GM18526 (cell line): ENCODE measurements around the gene MTMR2.
A peak's percentile ranks its signal among the peaks of the same experiment; 100 is the strongest.

Source experiments
- POLR2A ChIP-seq: IDR thresholded peaks from 3 replicates; pipeline ENCODE4 v1.6.1; 2011; ENCODE audit not compliant: insufficient read length; ENCODE audit errors: extremely low read depth

Gene MTMR2

DNA sequence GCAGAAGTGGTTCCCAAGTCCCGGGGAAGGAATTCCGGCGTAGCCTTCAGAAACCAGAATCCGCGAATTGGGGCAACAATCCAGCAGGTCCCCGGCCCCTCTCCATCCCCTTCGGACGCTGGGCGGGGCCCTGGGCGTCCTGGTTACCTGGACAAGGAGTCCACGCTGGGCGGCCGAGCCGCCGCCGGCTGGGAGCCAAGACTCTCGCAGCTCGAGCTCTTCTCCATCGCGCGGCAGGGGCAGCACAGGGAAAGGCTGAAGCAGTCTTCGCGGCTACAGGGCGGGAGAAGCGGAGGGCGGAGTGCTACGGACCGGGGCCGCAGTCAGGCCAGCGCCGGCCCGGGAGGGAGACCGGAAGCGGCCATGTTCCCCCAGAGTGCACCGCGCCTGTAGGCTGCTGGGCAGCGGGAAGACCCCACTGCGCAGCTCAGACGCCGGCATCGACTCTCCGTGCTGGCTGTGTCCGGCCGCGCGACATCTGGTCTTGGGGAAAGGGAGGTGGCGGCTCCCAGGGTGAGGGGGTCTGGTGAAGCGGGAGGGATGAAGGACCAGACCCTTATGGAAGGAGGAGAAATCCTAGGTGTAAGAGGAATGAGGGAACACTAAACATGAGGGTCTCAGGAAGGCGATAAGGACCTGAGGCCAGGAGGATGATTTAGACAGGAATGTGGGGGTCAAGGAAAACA lies at the start of gene MTMR2:
TSS of gene MTMR2 (minus strand) at position 380 of the 686 bp plus-strand sequence. CDS start at position 227, 153 bp downstream.
- TF ChIP-seq POLR2A: peak; percentile 98

DNA sequence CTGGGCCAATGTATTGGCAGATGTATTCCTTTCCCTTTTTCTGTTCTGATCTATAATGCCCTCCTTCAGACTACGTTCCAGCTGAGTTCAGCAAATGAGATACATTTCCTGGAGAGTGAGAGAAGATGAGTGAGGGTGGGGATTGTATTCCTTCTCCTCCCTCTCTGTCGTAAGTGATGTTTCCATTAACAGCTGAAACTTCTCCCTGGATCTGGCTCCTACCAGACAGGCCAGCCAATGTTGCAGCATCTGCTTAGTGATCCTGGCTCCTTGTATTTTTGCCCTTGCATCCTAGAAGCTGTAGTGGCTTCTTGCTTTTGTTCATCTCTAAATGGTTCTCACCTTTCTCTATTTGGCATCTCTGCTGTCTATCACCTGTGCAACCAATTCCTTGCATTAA lies 48.2 kb upstream of the MTMR2 start:
- TF ChIP-seq POLR2A: no peak

DNA sequence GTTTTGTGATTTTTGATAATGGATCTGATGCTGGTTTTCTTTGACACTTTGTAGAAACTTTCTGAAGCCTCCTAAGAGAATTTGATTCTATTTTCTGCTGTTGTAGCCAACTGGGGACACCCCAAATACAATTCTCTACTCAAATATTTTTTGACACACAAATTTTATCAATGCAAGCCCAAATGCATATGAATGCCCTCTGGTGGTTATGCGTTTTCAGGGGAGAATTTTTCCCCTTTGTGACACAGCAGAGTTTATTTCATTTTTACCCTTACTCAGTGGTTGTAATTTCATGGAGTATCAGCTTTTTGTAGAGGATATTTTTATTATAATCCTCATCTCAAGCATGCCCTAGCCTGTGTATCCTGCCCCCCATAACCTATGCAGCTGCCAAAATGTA lies 44.7 kb upstream of the MTMR2 start:
- TF ChIP-seq POLR2A: no peak

DNA sequence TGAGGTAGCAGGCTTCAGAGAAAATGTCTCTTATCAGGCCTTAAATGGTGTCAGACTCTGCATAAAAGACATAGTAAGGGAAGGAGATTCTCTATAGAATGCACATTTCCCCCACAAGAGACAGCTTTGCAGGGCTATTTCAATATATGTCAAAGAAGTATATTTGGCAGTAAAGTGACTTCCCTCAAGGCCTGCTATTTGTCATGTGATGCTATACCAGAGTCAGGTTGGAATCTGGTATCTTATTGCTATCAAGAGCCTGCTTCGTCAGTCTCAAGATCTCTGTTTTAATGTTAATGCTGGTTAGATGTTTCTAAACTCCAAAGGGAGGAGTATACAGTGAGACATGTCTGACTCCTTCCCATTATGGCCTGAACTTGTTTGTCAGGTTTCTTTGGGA lies 40.4 kb upstream of the MTMR2 start:
- no peak for TF ChIP-seq POLR2A

DNA sequence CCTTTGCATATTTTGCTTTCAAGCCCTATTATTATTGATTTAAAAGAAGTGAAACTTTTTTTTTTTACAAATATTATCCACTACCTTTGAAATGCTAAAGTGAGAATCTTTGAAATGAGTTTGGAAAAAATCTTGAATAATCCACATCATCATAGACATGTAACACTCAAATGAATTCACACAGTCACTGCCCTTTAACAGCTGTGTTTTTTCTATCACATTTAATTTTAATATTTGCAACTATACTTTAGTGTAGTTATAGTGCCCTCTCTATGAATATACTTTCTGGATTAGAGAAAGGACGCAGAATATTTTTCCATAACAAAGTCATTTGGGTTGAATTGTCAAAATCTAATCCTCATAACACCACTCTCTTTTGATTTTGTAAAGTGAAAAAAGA lies 37.9 kb upstream of the MTMR2 start:
- no peak for TF ChIP-seq POLR2A

GRCh38 chr11:95950905-95951304 lies 27.0 kb upstream of the MTMR2 start:
- TF ChIP-seq POLR2A: no peak

DNA sequence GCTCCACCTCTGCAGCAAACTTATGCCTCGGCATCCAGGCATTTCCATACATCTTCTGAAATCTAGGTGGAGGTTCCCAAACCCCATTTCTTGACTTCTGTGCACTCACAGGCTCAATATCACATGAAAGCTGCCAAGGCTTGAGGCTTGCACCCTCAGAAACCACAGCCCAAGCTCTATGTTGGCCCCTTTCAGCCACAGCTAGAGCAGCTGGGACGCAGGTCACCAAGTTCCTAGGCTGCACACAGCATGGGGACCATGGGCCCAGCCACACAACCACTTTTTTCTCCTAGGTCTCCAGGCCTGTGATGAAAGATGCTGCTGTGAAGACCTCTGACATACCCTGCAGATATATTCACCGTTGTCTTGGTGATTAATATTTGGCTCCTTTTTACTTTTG lies 24.7 kb upstream of the MTMR2 start:
- no peak for TF ChIP-seq POLR2A

- no peak for TF ChIP-seq POLR2A
These were observed 20.7 kb upstream of the MTMR2 start for GRCh38 chr11:95944623-95945022.

DNA sequence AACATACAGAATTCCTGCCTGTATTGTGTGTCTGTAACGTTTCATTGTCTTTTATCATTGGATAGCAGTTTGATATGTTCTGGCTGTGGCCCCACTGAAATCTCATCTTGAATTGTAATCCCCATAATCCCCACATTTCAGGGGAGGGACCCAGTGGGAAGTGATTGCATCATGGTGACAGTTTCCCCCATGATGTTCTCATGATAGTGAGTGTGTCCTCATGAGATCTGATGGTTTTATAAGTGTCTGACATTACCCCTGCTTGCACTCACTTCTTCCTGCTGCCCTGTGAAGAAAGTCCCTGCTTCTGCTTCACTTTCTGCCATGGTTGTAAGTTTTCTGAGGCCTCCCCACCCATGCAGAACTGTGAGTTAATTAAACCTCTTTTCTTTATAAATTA lies 19.6 kb upstream of the MTMR2 start:
- TF ChIP-seq POLR2A: no peak

- TF ChIP-seq POLR2A: no peak
These were observed 15.2 kb upstream of the MTMR2 start for GRCh38 chr11:95939091-95939490.

- TF ChIP-seq POLR2A: no peak
These were observed 13.5 kb upstream of the MTMR2 start for GRCh38 chr11:95937358-95937757.

- no peak for TF ChIP-seq POLR2A
These were observed 9.7 kb upstream of the MTMR2 start for GRCh38 chr11:95933594-95933993.

DNA sequence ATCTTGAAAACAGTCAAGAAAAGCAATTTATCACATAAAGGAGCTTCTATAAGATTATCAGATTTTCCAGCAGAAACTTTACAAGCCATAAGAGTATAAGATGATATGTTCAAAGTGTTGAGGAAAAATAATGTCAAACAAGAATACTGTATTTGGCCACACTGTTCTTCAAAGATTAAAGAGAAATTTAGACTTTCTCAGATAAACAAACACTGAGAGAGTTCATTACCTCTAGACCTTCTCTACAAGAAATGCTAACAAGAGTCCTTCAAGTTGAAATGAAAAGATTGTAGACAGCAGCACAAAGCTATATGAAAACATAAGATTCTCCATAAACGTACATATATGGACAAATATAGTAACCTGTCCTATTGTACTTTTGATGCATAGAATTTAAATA lies 8.0 kb upstream of the MTMR2 start:
- TF ChIP-seq POLR2A: no peak

GRCh38 chr11:95930948-95931347 lies 7.0 kb upstream of the MTMR2 start:
- TF ChIP-seq POLR2A: no peak

DNA sequence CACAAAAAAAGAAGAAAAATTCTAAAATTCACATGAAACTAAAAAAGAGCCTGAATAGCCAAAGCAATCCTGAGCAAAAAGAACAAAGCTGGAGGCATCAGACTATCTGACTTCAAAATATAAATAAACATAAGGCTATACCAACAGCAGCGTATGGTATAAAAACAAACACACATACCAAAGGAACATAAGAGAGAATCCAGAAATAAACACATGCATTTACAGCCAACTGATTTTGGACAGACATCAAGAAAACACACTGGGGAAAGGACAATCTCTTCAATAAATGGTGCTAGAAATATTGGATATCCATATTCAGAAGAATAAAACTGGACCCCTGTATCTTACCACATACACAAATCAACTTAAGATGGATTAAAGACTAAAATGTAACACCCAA lies 2.8 kb upstream of the MTMR2 start:
- no peak for TF ChIP-seq POLR2A

DNA sequence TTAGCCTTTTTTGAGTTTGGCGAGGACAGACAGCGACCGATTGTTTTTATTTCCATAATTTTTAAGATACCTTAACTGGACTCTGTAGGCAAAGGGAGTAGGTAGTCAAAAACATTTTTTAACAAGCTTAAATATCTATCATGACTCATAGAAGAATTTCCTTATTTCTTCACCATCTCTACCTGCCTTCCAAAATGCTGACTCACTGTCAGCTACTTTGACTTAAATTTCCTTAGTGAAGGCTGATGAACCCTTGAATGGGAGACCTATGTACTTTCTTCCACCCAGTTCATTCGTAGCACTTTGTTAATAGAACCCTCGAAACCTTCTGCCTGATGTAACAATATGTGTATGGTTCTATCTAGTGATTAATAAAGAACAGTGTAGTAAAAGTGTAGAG lies 1.1 kb upstream of the MTMR2 start:
- TF ChIP-seq POLR2A: no peak

DNA sequence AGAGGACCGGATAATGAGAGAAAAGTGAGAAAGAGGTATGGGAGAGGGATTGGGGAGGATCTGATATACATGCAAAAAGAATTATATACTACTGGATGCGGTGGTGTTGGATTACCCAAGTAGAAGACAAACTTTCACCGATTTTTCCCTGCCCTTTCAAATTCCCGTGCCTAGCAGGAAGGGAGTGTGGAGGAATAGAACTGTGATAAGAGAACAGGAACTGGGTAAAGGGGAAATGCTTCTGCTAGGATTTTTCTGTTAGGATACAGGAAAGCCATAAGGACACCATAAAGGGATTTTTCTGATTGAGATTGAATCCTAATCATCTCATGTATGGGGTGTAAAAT lies 480 bp upstream of the MTMR2 start:
- no peak for TF ChIP-seq POLR2A

- TF ChIP-seq POLR2A: no peak
These were observed 524 bp downstream of the MTMR2 start for GRCh38 chr11:95923439-95923727.
